HG02571 (cell line): Measurements from ENCODE around the gene CELF1.
A peak's percentile ranks its signal among the peaks of the same experiment; 100 is the strongest.

Experiments
- ATAC-seq: cut with Tn5 transposase; IDR thresholded peaks from one replicate; pipeline ENCODE4 v1.9.1; 2021; ENCODE audit warnings: mild to moderate bottlenecking, moderate library complexity; ENCODE audit not compliant: unreplicated experiment

Gene CELF1

GRCh38 chr11:47512701-47513100 lies 40.2 kb downstream of the CELF1 start:
- no peak for ATAC-seq

GRCh38 chr11:47511917-47512316 lies 41.0 kb downstream of the CELF1 start:
- ATAC-seq: no peak

DNA sequence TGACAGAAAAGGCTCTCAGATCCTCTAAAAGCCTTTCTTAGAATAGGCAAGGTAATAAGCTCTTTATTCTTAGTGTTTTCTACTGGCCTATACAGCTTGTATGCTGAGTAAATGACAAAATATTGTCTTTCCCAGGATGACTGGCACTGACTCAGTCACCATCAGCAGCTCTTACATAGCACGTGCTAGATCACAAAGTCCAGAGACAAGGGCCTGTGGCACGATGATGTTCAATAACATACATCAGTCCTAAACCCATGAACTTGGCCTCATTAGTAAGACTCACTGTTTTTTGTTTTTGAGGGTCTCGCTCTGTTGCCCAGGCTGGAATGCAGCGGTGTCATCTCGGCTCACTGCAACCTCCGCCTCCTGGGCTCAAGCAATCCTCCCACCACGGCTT lies 42.7 kb downstream of the CELF1 start:
- ATAC-seq: no peak

DNA sequence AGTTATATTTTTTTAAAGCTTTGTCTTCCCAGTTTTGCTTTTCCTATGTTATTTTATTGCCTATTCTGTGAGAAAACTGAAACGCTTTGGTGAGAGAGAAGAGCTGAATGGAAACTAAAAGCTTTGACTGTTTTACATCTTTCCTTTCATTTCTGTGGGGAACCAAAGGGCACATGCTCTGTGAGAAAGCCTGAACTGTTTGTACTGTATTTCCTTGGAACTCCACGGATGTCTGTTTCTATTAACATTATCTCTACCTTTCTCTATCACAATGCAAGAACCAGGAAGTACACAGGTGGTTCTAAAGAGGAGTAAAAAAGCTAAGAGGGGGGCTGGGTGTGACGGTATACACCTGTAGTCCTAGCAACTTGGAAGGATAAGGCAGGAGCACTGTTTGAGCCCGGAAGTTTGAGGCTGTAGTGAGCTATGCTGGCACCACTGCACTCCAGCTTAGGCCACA lies 43.8 kb downstream of the CELF1 start:
- peak; percentile 38 for ATAC-seq

GRCh38 chr11:47508240-47508957 lies 44.5 kb downstream of the CELF1 start:
- no peak for ATAC-seq

GRCh38 chr11:47507563-47508239 lies 45.2 kb downstream of the CELF1 start:
- ATAC-seq: no peak

DNA sequence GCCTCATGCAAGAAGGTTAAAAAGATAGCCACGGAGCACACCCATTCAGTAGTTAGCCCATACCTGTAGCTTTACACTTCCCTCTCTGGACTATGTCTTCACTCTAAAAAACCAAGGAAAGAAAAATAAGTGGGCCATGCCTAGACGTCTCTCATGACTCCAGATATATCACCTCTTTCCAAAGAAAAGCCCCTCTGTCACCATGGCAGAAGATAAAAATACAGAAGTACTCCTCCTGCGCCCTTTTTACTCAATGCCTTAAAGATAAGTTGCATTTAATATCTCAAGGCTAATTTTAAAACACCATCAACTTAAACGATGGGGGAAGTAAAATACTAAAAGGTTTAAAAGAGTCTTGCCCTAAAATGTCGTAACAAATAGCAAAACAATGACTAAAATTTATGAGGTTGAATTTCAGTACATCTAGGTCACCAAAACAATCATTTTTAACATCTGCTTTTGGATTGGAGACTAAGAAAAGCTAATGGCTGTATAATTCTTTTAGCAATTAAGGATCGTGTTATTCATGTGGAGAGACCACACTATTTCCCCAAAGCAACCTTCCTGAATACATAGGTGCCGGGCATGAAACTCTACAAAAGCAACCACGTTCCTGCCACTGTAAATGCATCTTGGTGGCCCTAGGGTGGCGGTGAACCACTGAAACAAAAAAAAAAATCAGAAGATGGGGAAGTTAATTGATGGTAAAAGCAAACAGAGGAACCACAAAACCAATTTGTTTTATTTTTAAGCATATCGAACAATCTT lies 46.0 kb downstream of the CELF1 start:
- no peak for ATAC-seq

- ATAC-seq: no peak
Measured at GRCh38 chr11:47506373-47506772, 46.6 kb downstream of the CELF1 start.

DNA sequence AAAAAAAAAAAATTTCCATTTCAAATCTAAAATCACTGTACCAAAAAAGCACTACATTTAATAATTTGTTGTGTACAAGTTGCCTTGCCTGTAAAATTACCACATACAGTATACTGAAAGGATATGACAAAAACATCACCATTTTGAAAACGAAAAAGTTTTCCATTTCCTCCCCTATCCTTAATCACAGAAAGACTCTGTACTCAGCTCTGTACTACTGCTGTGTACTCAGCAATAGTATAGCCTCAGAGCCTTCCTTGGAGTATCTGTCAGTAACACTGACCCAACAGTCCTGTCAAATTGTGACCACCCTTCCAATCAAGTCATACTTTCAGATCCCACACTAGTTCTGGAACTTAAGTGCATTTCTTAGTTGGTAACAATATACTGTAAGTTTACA lies 48.0 kb downstream of the CELF1 start:
- no peak for ATAC-seq

- no peak for ATAC-seq
Measured at GRCh38 chr11:47503227-47503626, 49.7 kb downstream of the CELF1 start.

GRCh38 chr11:47502767-47503166 lies 50.2 kb downstream of the CELF1 start:
- ATAC-seq: no peak

GRCh38 chr11:47501101-47501500 lies 51.8 kb downstream of the CELF1 start:
- ATAC-seq: no peak

DNA sequence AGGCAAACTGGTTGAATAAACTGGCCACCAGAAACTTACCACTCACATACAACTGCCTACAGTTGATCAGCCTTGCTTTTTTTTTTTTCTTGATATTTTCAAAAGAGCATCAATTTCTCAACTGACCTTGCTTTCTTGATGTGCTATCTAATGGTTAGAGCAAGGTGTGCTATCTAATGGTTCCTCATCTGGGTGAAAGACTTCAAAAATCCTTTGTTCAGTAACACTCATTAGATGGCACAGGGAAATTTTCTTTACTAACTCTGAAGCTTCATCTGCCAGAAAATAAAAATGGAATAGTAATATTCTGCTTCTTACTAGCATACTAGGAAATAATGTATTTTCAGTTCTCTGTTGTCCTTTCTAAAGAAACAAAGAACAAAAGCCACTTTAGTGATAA lies 52.8 kb downstream of the CELF1 start:
- ATAC-seq: no peak

GRCh38 chr11:47499614-47500013 lies 53.3 kb downstream of the CELF1 start:
- ATAC-seq: no peak

DNA sequence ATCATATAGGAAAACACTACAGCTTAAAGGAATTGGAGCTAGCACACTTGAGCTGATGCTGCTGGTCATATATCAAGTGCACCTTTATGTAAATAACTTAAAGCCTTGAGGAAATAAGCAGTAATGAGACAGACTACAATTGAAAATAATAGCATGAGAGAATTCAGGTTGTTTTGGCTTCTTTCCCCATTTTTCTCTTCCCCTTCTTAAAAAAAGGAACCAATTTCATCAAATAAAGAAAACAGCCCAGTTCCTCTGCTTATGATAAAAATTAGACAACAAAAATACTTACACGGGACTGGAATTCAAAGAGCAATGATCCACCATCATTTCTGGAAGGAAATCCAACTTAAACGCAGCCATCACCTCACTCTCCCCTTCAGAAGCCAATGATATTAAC lies 53.8 kb downstream of the CELF1 start:
- no peak for ATAC-seq

- no peak for ATAC-seq
Measured at GRCh38 chr11:47498584-47499152, 54.3 kb downstream of the CELF1 start.

DNA sequence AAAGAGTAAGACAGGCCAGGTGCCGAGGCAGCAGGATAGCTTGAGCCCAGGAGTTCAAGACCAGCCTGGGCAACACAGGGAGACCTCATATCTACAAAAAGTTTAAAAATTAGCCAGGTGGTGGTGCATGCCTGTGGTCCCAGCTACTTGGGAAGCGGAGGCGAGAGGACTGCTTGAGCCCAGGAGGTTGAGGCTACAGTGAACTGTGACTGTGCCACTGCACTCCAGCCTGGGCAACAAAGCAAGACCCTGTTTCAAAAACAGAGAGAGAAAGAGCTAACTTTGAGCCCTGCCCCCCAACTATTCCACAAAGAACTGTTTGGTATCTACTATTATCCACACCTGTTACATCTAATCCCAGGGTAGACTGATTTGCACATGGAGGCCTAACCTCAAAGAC lies 54.8 kb downstream of the CELF1 start:
- ATAC-seq: no peak

DNA sequence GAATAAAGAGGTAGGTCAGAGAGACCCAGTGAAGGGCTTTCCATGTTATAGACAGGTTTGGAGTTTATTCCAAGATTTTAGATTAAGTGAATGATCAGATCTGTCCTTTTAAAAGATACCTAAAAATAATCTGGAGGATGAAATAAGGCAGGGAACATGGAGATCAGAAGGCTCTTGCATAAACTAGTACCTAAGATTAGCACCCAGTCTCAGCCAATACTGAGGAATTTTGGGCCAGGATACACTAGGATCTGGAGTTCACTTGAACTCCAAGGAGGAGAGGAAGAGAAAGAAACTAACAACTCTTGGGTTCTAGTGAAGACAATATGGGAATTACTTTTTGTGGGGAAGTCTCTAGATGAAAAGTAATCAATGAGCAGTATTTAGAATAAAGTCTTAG lies 56.1 kb downstream of the CELF1 start:
- no peak for ATAC-seq

DNA sequence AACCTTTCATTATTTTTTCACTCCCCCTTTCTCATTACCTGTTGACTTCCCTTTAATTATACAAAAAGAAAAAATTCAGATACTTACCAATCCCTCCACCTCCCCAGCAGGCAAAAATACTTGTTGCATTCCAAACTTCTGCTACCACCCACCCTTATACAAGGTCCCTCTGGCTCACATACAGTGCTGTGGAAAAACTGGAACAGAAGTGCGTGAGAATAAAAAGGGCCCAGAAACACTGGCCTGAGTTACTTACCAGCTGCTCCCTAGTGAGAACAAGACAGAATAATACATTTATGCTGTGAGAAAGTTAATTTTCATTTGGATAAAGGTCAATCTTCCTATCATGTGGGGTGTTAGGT lies 57.1 kb downstream of the CELF1 start:
- no peak for ATAC-seq

DNA sequence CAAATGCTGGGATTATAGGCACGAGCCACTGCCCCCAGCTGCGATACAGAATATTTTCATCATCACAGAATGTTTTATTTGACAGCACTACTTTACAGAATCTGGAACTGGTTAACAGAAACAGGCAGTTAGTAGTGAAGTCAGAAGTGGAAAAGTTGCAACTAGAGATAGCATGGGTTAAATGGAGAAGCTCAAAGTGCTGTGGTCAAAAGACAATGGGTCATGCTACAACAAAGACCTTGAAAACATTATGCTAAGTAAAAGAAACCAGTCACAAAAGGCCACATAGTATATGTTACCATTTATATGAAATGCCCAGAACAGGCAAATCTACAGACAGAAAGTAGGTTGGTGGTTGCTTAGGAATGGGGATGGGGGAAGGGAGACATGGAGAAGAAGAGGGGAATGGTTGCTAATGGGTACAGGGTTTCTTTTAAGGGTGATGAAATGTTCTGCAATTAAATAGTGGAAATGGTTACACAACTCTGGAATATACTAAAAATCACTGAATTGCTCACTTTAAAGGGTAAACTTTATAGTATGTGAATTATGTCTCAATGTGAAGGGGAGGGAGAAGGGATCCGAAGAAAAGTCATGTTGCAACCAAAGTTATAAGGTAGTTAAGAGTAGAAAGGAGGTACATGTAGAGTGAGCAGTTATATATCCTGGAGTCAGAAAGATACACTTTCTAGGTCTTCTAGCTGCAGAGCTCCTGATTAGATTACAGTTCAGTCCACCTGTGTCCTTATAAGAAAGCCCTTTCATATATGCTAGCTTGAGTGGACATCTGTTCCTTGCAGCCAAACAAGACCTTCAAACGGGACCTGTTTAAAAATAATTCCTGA lies 57.7 kb downstream of the CELF1 start:
- no peak for ATAC-seq

DNA sequence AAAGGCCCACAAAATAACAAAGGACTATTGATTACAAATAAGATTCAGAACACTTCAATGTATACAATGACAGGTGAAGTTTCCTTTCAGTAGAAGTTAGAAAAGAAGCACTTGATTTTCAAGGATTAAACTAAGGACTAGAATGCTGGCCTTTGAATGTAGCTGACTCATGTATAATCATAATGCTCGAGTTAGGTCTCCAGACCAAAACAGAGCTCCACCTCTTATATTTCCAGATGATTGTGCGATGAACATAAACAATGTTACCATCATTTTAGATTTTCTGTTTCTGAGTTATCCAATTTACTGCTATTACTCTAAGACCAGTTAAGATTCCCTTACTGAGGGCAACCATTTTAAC lies 63.6 kb downstream of the CELF1 start:
- no peak for ATAC-seq
